Duodenal mucosa (tissue), 2 donors: ENCODE data around the gene MARCHF9.
A peak's percentile ranks its signal among the peaks of the same experiment; 100 is the strongest.

Experiments
- H3K27ac ChIP-seq: one replicate; pipeline ENCODE4 v1.7.0; 2013; ENCODE audit warnings: low read depth, low read length
- H3K27me3 ChIP-seq, 2 donors: one replicate each; pipeline ENCODE4 v1.7.0; 2013; ENCODE audit warnings: low read length in 2 of 2, control low read depth in 1 of 2; ENCODE audit not compliant: insufficient read depth in 2 of 2, control insufficient read depth in 1 of 2
- H3K36me3 ChIP-seq, 2 donors: one replicate each; pipeline ENCODE4 v1.7.0; 2013; ENCODE audit warnings: low read length in 2 of 2, control low read depth in 1 of 2; ENCODE audit not compliant: insufficient read depth in 2 of 2, control insufficient read depth in 1 of 2
- H3K4me1 ChIP-seq, 2 donors: one replicate each; pipeline ENCODE4 v1.7.0; 2013; ENCODE audit warnings: low read length in 2 of 2, control low read depth in 1 of 2; ENCODE audit not compliant: insufficient read depth in 2 of 2, control insufficient read depth in 1 of 2
- H3K4me3 ChIP-seq, 2 donors: one replicate each; pipeline ENCODE4 v1.7.0; 2013; ENCODE audit warnings: low read length in 2 of 2, low read depth in 1 of 2
- H3K9ac ChIP-seq, 2 donors: one replicate each; pipeline ENCODE4 v1.7.0; 2013; ENCODE audit warnings: low read length in 2 of 2, low read depth in 1 of 2
- H3K9me3 ChIP-seq, 2 donors: one replicate each; pipeline ENCODE4 v1.7.0; 2013; ENCODE audit warnings: low read length in 2 of 2, control low read depth in 1 of 2; ENCODE audit not compliant: control insufficient read depth in 1 of 2

MARCHF9 gene

GRCh38 chr12:57744194-57744776 is 10.6 kb upstream of the MARCHF9 start:
- peaks cover 0 to 28% of the 10 kb centered on the region in 2 donors for H3K36me3 ChIP-seq
- H3K27ac ChIP-seq, result peak overlapping the region; percentile 89
- peaks cover 10 to 23% of the 10 kb centered on the region in 2 donors for H3K27me3 ChIP-seq
- H3K9me3 ChIP-seq, result no peaks in the 10 kb centered on the region
- H3K9ac ChIP-seq, result peak overlapping the region; percentile 92 to 99
- peak overlapping the region; percentile 96 to 98 for H3K4me3 ChIP-seq
- peaks cover 10 to 32% of the 10 kb centered on the region in 2 donors for H3K4me1 ChIP-seq

- peaks cover 10 to 28% of the 10 kb centered on the region in 2 donors for H3K4me1 ChIP-seq
- H3K27me3 ChIP-seq, result peaks cover 7 to 17% of the 10 kb centered on the region in 2 donors
- H3K27ac ChIP-seq, result peak within 1 kb of the TSS; percentile 89
- H3K36me3 ChIP-seq, result peaks cover 0 to 33% of the 10 kb centered on the region in 2 donors
- no peaks in the 10 kb centered on the region for H3K9me3 ChIP-seq
- peak within 1 kb of the TSS; percentile 96 to 98 for H3K4me3 ChIP-seq
- H3K9ac ChIP-seq, result peak within 1 kb of the TSS; percentile 92 to 99
Measured at GRCh38 chr12:57744777-57745484, 10.0 kb upstream of the MARCHF9 start, which contains the start of gene TSPAN31. TSS of gene TSPAN31 (plus strand) at chr12:57745039. CDS start at chr12:57745155, 116 bp downstream.

- H3K4me1 ChIP-seq, result peaks cover 10 to 25% of the 10 kb centered on the region in 2 donors
- H3K4me3 ChIP-seq, result peak overlapping the region; percentile 96 to 98
- peaks cover 0 to 37% of the 10 kb centered on the region in 2 donors for H3K36me3 ChIP-seq
- H3K27ac ChIP-seq, result peak overlapping the region; percentile 89
- H3K27me3 ChIP-seq, result peaks cover 7 to 13% of the 10 kb centered on the region in 2 donors
- no peaks in the 10 kb centered on the region for H3K9me3 ChIP-seq
- H3K9ac ChIP-seq, result peak overlapping the region; percentile 92 to 99
Measured at GRCh38 chr12:57745485-57745881, 9.4 kb upstream of the MARCHF9 start.

- Histone ChIP-seq H3K9me3 (no peaks in the 10 kb centered on the region), H3K27me3 (peaks cover 1 to 9% of the 10 kb centered on the region in 2 donors), H3K4me1 (peaks cover 13 to 23% of the 10 kb centered on the region in 2 donors), H3K36me3 (peaks cover 0 to 37% of the 10 kb centered on the region in 2 donors), H3K4me3 (peak overlapping the region; percentile 96 to 98), H3K27ac (no peak overlapping the region), H3K9ac (no peak overlapping the region)
Measured at GRCh38 chr12:57746025-57746424, 8.9 kb upstream of the MARCHF9 start.

GRCh38 chr12:57749061-57749460 is 5.8 kb upstream of the MARCHF9 start:
- no peak overlapping the region for H3K27ac ChIP-seq
- H3K36me3 ChIP-seq, result peaks cover 0 to 37% of the 10 kb centered on the region in 2 donors
- peaks cover 36 to 38% of the 10 kb centered on the region in 2 donors for H3K4me1 ChIP-seq
- no peaks in the 10 kb centered on the region for H3K27me3 ChIP-seq
- no peak overlapping the region for H3K9ac ChIP-seq
- no peak overlapping the region for H3K4me3 ChIP-seq
- H3K9me3 ChIP-seq, result no peaks in the 10 kb centered on the region

- Histone ChIP-seq H3K27me3 (no peaks in the 10 kb centered on the region), H3K9ac (peak overlapping the region; percentile 86 to 90), H3K4me1 (peaks cover 35% of the 10 kb centered on the region in 2 donors), H3K4me3 (peak overlapping the region; percentile 88 to 96), H3K9me3 (no peaks in the 10 kb centered on the region), H3K36me3 (peaks cover 0 to 37% of the 10 kb centered on the region in 2 donors), H3K27ac (no peak overlapping the region)
Measured at GRCh38 chr12:57750561-57751431, 4.1 kb upstream of the MARCHF9 start.

- Histone ChIP-seq H3K27ac (peak overlapping the region; percentile 62), H3K9ac (peak overlapping the region; percentile 86 to 90), H3K4me3 (peak overlapping the region; percentile 88 to 96), H3K36me3 (peaks cover 0 to 36% of the 10 kb centered on the region in 2 donors), H3K9me3 (no peaks in the 10 kb centered on the region), H3K4me1 (peaks cover 37 to 40% of the 10 kb centered on the region in 2 donors), H3K27me3 (no peaks in the 10 kb centered on the region)
Measured at GRCh38 chr12:57751432-57751787, 3.5 kb upstream of the MARCHF9 start.

GRCh38 chr12:57751788-57752667 is 2.9 kb upstream of the MARCHF9 start, which contains the start of gene CDK4:
TSS of gene CDK4 (minus strand) at chr12:57752310. CDS start at chr12:57751717, 593 bp downstream.
- H3K36me3 ChIP-seq, result peaks cover 0 to 29% of the 10 kb centered on the region in 2 donors
- peak within 1 kb of the TSS; percentile 62 for H3K27ac ChIP-seq
- H3K4me3 ChIP-seq, result peak within 1 kb of the TSS; percentile 88 to 96
- peak within 1 kb of the TSS; percentile 86 to 90 for H3K9ac ChIP-seq
- H3K4me1 ChIP-seq, result peaks cover 41 to 46% of the 10 kb centered on the region in 2 donors
- no peaks in the 10 kb centered on the region for H3K9me3 ChIP-seq
- no peaks in the 10 kb centered on the region for H3K27me3 ChIP-seq

GRCh38 chr12:57752668-57753000 is 2.3 kb upstream of the MARCHF9 start:
- Histone ChIP-seq H3K4me1 (peaks cover 41 to 46% of the 10 kb centered on the region in 2 donors), H3K27me3 (no peaks in the 10 kb centered on the region), H3K4me3 (peak overlapping the region; percentile 88 to 96), H3K36me3 (peaks cover 0 to 25% of the 10 kb centered on the region in 2 donors), H3K9me3 (no peaks in the 10 kb centered on the region), H3K27ac (peak overlapping the region; percentile 17), H3K9ac (peak overlapping the region; percentile 5 to 8)
